GM19467 (cell line): ENCODE results near the gene DTX2.
A peak's percentile ranks its signal among the peaks of the same experiment; 100 is the strongest.
"Not testable (repeated sequence)": the region's sequence is repeated elsewhere in the genome, so short reads cannot be mapped to it uniquely, and the experiment has no call there.

Experiments
- ATAC-seq: cut with Tn5 transposase; IDR thresholded peaks from one replicate; pipeline ENCODE4 v1.9.1; 2021; ENCODE audit warnings: mild to moderate bottlenecking, moderate library complexity; ENCODE audit not compliant: unreplicated experiment

DTX2 gene

DNA sequence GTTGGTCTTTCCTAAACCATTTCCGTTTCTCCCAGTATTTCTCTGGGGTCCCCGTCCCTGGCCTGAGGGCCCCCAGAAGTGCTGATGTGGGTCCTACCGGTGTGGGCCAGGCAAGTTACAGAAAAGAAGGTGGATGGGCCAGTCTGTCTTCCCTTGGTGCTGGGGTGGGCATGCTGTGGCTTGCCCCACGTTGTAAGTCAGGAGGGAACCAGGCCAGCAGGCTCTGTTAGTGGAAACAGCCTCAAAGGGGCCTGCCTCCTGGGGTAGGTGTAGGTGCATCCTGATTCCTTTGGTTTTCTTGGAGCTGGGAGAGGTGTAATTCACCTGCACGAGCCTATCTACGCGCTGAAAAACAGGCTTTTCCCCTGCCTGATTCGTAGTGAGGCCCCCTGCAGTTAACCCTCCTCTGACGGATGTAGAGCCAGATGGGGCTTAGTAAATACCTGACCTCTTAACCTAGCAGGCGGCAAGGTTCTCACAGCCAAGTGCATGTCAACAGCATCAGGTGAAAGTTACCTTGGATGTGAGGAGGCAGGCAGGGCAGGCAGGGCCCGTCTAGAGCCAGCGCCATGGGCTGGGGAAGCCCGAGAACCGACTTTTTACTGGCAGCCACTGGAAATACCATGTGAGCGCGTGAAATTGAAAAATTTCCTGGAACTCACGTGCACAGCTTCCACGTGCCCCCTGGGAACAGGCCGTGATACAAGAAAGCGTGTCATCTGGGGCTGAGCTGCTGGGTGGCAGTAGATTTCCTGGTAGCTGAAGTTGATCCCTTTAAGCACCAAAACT, 24.5 kb downstream of the DTX2 start:
- ATAC-seq, result peak; percentile 13

DNA sequence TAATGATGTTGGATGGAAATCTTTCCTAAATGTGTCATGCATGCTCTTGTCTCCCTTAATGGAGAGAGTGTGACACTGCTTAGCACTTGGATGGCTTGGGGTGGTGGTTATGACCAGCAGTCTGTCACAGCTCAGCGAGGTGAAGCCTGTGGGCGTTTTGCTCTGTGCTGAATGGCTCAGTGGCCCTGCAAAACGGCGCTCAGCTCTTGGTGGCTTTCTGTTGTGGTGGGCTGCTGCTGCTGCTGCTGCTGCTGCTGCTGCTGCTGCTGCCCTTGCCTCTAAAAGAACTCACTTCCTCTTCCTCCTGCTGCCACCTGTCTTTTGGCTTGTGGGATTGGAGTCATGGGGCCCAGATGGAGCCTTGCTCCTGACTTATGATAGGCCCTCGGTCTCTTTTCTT, 25.1 kb downstream of the DTX2 start:
- peak; percentile 99 for ATAC-seq

DNA sequence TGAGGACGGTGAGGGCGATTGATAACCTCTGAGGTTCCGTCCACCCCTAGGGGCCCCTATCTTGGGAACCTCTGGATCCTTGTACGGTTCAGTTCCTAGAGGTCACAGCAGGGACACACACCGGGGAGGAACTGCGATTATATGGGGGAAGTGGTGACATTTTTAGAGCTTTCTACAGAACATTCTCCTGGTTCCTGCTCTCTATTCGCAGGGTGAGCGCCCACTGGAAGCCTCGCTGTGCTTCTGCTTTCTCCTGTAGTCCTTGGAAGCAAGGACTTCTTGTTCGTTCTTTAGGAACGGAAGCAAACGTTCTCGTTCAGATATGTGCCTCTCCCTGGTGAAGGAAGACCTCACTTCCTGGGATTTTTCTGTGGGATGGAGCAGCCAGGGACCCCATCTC, 26.5 kb downstream of the DTX2 start:
- not testable (repeated sequence) for ATAC-seq

DNA sequence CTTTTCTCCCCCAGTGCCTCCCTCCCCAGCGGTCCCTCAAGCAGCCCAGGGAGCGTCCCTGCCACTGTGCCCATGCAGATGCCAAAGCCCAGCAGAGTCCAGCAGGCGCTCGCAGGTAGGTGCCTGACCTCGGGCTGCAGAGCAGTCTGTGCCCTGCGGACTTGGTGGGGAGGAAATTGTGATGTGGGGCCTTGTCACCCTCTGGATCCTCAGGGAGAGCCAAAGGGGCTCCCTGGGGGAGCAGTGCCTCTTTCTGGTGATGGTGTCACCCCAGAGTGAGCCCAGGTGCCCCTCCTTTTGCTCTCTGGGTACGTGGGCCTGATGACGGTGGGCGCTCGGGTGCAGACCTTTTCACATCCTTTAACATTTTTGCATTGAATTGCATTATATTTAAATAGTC, 30.6 kb downstream of the DTX2 start:
- not testable (repeated sequence) for ATAC-seq

DNA sequence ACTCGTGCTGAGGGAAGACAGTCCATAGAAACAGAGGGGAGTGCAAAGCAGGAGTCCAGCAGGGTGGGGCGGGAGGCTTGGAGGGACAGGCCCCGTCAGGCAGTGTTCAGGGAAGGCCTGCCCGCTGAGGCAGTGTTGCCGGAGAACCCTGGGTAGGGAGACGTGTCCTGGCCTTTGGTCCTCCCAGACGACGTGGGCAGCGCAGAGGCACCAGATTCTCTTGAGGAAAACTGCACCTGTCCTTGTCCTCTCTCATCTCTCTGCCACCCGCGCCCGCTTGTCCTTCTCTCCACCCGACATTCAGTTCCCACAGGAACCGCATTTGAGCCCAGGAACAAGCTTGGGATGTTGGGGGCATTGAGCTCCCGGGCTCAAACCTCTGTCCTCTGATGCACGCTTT, 34.2 kb downstream of the DTX2 start:
- ATAC-seq, result not testable (repeated sequence)

DNA sequence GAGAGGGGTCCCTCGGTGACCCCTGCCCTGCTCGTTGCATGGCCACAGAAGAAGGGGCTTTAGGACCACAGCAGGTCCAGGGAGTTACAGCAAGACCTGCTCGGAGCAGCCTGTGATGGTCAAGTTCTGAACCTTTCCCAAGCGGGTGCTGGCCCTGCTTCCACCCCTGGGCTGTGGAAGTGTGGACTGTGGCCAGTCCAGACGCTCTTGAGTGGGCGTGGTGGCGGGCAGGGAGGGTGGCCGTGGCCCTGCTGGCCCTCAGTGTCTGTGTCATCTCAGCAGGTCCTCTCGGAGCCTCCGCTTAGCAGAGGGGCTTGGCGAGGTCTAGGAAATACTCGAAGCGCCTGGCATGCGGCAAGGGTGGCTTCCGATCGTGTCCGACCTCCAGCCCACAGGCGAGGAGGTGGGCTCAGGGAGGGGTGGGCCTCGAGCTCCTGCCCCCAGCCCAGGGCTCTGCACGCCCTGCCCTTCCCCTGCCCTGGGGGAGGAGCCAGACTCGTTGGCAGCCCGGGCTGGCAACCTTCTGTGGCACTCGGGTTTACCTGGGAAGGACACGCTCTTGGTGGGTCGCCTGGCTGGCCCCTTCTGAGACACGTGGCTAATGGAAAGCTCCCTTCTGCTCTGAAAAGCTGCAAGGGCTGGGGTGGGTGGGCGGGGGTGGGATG, 36.5 kb downstream of the DTX2 start:
- ATAC-seq, result not testable (repeated sequence)

DNA sequence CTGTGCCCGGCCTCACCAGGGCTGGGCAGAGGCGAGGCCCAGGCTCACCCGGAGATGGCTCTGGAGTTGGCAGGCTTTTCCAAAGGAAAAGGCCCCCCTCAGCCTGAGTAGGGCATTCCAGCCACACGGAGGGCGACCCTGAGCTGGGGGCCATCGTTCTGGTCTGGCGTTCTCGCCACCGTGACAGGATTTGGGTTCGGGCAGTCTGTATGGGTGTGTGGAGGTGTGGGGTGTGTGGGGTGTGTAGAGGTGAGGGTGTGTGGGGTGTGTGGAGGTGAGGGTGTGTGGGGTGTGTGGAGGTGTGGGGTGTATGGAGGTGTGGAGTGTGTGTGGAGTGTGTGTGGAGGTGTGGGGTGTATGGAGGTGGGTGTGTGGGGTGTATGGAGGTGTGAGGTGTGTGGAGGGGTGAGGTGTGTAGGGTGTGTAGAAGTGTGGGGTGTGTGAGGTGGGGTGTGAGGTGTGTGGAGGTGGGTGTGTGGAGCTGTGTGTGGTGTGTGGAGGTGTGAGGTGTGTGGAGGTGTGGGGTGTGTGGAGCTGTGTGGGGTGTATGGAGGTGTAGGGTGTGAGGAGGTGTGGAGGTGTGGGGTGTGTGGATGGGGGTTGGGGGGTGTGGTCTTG, 37.2 kb downstream of the DTX2 start:
- ATAC-seq, result not testable (repeated sequence)

DNA sequence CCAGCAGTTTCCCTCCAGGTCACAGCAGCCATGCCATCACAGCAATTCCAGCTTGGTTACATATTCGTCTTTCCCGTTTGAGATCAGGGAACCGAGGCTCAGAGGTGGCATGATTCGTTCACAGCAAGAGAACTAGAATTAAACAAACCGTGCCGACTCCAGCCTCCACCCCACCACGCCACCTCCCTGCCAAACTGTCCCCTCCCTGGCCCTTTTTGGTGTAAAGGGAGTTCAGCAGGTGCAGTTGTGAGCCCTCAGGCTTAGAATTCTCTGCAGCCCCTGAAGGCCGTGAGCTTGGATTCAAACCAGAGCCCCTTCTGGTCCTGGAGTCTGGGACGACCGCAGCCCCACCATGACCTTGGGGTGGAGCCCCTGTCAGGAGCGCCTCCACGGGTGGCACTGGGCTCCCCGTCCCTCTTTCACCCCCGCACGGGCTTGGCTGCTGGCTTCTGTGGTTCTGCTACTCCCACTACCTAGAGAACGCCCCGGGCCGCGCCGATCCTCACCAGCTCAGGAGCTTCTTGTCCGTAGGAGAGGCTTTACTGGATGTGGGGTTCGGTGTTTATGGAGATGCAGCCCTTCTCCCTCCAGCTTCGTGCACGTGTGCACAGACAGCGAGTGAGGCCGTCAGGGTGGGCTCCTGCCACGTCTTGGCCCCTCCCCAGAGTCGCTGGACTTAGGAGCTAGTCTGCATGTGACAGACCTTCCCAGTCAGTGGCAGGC, 37.9 kb downstream of the DTX2 start:
- ATAC-seq, result not testable (repeated sequence)

DNA sequence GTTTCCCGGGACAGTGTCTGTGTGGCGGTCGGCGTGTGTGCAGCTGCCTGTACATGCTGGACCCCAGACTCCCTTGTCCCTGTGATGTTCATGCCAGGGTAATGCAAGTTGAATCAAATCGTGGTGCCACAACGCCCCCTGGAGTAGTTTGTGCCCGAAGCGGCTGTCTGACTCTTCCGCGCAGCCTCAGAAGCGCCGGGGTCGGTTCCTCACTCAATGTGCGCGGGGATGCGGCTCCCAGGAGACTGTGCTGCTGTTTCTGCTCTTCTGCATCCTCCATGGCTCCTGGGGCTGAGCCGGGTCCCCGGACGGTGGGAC, 38.4 kb downstream of the DTX2 start:
- ATAC-seq, result not testable (repeated sequence)

DNA sequence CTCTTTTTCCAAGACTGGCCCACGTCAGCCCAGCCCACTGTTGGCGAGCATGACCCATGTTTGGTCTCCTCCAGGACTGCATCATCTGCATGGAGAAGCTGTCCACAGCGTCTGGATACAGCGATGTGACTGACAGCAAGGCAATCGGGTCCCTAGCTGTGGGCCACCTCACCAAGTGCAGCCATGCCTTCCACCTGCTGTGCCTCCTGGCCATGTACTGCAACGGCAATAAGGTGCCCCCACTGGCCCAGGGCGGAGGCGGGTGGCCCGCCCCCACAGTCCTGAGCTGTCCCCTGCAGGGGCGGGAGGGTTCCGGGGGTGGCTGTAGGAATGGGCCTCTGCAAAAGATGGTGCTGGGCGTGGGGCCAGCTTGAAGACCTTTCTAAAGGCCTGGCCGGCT, 40.7 kb downstream of the DTX2 start:
- not testable (repeated sequence) for ATAC-seq

DNA sequence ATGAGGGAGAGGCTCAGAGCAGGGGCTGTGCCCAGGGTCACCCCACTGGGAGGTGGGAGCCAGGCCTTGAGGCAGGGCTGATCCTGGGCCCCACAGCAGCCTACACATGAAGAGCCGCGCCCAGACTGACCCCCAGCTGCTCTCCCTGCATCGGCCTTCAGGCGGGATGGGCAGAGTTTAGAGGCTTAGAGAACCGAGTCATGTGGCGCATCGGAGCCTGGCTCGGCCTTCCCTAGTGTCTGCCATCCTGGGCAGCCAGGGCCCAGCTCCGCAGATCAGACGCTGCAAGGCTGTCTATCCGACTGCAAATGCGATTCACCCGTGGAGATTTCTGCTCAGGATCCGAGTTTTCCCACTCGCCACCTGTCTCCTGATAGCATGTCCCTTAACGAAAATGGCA, 41.3 kb downstream of the DTX2 start:
- ATAC-seq, result not testable (repeated sequence)

DNA sequence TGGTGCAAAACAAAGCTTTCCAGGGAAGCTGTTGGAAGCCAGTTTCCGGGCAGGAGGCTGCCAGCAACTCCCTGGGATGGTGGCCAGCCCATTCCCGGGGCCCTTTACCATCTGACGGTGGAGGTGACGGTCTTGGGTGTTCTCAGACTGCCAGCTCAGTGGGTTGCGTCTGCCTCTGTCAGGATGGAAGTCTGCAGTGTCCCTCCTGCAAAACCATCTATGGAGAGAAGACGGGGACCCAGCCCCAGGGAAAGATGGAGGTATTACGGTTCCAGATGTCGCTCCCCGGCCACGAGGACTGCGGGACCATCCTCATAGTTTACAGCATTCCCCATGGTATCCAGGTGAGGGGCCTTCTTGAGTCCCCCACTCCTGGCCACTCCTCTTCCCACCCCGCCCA, 41.7 kb downstream of the DTX2 start:
- ATAC-seq, result not testable (repeated sequence)

DNA sequence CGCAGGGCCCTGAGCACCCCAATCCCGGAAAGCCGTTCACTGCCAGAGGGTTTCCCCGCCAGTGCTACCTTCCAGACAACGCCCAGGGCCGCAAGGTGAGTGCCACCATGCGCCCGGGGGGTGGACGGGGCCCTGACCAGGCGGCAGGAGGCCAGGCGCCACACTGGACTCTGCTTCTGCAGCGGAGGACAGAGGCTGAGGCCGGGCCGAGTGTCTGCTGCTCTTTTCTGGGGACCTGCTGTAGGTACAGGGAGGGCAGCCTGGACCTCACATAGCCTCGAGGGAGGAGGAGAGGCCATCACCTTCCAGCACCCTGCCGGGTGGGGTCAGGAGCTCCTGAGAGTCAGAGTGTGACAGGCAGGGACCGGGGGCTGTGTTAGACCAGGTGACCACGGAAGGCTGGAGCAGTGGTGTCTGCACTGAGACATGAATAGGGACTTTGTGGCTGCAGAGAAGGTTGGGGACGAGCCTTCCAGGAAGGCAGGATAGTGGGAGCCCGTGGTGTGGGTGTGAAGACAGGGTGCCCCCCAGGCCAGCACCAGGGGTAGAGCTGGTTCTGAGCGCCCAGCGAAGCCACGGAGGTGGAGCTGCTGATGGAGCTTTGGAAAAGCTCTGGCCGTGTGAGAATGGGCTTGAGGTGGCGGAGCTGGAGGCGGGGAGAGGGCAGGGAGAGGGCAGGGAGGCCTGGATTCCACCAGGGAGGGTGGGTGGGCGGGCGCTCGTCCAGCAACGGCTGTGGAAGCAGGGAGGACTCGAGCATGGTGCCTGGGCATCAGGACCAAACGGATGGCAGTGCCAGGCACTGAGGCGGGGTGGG, 43.0 kb downstream of the DTX2 start:
- ATAC-seq, result not testable (repeated sequence)

DNA sequence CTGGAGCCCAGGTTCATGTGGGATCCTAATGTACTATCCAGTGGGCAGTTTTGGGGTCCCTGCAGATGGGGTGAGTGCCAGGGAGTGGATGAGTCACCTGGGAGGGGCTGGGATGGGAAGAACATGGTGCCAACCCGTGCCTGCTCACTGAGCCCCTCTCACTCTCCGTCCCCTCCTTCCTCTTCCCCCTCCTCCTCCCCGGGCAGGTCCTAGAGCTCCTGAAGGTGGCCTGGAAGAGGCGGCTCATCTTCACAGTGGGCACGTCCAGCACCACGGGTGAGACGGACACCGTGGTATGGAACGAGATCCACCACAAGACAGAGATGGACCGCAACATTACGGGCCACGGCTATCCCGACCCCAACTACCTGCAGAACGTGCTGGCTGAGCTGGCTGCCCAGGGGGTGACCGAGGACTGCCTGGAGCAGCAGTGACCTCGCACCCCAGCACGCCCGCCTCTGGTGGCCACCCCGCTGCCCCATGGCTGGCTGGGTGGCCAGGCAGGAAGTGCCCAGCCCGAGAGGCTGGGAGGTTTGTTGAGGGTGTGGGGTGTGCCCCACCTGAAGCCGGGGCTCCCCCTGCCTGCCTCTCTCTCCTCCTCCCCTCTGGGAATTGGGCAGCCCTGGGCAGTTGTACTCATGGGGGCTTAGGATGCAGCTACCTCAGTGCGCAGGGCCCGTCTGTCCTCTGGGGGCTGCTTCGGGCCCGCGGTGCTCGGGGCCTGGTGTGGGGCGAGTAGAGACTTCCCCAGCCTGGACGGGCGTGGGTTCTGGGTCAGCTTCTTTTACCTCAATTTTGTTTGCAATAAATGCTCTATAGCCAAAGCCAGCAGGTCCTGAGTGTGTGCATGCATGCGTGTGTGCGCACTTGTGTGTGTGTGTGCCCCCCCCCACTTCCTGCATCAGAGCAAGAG, 43.9 kb downstream of the DTX2 start:
- no peak for ATAC-seq

DNA sequence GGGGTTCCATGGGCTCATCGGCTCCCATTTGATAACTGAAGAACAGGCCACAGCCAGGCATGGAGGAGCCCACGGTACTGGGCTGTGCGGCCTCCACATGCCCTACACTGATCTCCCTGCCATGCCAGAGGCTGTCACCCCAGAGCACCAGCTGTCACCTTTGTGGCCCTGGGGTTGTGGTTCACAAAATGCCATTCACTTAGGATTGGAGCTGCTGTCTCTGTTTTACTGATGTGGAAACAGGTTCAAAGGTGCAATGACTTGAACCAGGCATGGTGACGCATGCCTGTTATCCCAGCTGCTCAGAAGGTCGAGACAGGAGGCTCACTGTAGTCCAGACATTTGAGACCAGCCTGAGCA, 44.6 kb downstream of the DTX2 start:
- no peak for ATAC-seq

DNA sequence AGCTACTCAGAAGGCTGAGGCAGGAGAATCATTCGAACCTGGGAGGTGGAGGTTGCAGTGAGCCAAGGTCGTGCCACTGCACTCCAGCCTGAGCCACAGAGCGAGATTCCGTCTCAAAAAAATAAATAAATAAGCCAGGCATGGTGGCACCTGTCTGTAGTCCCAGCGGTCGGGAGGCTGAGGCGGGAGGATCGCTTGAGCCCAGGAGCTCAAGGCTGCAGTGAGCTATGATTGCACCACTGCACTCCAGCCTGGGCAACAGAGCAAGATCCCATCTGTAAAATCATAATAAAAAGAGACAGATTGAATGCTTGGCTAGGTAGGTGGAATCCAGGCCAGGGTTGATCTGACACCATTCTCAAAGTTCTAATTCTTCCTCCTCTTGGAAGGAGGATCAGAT, 45.1 kb downstream of the DTX2 start:
- ATAC-seq, result not testable (repeated sequence)

DNA sequence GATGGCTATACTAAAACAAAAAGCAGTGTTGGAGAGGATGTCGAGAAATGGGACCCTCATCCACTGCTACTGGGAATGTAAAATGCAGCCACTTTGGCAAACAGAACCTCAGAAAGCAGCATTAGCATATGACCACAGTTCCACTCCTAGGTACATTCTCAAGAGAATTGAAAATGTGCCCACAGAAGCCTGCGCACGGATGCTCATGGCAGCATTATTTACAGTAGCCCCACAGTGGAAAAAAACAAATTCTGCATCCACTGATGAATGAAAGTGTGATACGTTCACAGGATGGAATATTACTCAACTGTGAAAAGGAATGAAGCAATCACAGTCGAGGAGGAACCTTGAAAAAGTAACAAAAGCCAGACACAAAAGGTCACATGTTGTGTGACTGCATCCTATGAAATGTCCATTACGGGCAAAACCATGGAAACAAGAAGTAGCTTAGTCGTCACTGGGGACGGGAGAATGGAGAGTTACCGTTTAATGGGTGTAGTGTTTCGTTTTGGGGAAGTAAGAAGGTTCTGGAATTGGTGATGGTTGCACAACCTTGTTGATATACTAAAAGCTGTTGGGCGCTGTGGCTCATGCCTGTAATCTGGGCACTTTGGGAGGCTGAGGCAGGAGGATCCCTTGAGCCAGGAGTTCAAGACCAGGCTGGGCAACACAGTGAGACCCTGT, 46.4 kb downstream of the DTX2 start:
- no peak for ATAC-seq

DNA sequence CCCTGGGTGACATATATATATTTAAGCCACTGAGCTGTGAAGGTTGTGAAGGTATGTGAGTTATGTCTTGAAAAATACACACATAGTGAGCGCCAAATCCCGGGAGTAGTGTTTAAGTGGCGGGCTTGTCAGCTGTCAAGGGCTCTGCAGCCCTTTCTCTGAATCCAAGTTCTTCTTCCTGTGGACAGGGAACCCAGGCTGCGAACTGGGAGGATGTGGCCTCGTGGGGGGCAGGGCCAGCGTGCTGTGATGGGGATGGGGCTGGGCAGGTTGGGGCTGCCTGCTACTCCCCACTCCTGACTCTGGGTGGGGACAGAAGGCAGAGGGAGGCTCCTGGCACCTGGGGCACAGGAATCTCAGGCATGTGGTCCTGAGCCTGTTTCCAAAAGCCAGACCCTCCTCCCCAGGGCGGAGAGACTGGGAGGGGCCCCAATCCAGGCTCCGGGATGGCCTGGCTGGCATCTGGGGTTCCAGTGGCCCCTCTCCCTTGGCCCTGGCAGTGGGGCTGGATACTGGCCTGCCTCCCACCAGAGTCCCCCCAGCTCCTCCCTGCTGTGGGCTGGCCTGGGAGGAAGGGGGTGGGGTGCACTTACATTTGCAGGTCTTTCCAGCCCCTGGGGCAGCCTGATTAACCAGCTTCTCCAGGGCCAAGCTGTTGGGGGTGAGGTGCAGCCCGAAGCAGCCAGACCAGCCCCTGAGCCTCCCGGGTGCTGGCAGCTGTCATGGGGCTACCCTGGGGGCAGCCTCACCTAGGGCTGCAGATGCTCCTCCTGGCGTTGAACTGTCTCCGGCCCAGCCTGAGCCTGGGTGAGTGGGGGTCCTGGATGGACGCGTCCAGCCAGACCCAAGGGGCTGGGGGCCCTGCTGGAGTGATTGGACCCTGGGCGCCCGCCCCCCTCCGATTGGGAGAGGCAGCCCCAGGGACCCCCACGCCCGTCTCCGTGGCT, 48.7 kb downstream of the DTX2 start, which contains the start of gene UPK3B:
Gene UPK3B (plus strand): TSS at position 622 of the 947 bp plus-strand sequence. CDS start 101 bp downstream, at position 723.
- no peak for ATAC-seq
